K562 (cell line): Measurements from ENCODE around the gene USP32. TPM values are rescaled to one million over a fixed set of nuclear protein-coding genes. Genes with fewer than 3 reads are reported as not detected.
A peak's percentile ranks its signal among the peaks of the same experiment; 100 is the strongest.

Source experiments
- FOXK2 ChIP-seq, 2 experiments: fragments of 450-650 bp; IDR thresholded peaks in 1 of 2; conservative IDR thresholded peaks in 1 of 2; 2 replicates each; pipeline ENCODE4 v1.6.1; 2016; ENCODE audit warnings: low read depth in 2 of 2, mild to moderate bottlenecking in 1 of 2
- KDM2B ChIP-seq: fragments of 250-450 bp; sonication (Bioruptor Pico); IDR thresholded peaks from 2 replicates; pipeline ENCODE4 v1.8.0; 2021; ENCODE audit warnings: mild to moderate bottlenecking, moderate library complexity
- NONO ChIP-seq, 2 experiments: fragments of 200-400 bp in 1 of 2; fragments of 450-650 bp in 1 of 2; formaldehyde crosslinking in 1 of 2; IDR thresholded peaks; 2 replicates each; pipeline ENCODE4 v1.6.1; 2017; ENCODE audit warnings: low read depth in 2 of 2, mild to moderate bottlenecking in 2 of 2, moderate library complexity in 2 of 2, low read length in 1 of 2
- ZBTB11 ChIP-seq, 3 experiments: fragments of 200-800 bp in 1 of 3; fragments of 250-450 bp in 1 of 3; fragments of 450-650 bp in 1 of 3; sonication (Bioruptor Pico) in 1 of 3; sonication (Bioruptor generic) in 1 of 3; formaldehyde crosslinking in 1 of 3; IDR thresholded peaks; 2 replicates each; pipeline versions ENCODE4 v1.6.1 to v1.8.0; 2016 to 2022; ENCODE audit warnings: mild to moderate bottlenecking in 2 of 3, missing genetic modification characterization in 2 of 3, missing compliant biosample characterization in 1 of 3, moderate library complexity in 1 of 3
- polyA plus RNA-seq, 8 experiments: library from polyadenylated mRNA; depleted of rRNA in 4 of 8; stranded (reverse) in 5 of 8; unstranded in 3 of 8; fragments of >200 nt; fragmentation: Nextera tagmentation in 2 of 8; fragmentation: Illumina TruSeq in 1 of 8; extraction: Ambion mirVana in 2 of 8; extraction: Trizol in 1 of 8; gene quantifications; 2 replicates each; pipeline versions ENCODE4 v1.2.1 to v1.2.3, GENCODE V29; 2011 to 2014; ENCODE audit warnings: inconsistent platforms in 1 of 8, missing spikeins in 1 of 8
- total RNA-seq, 7 experiments: library from RNA; depleted of rRNA in 6 of 7; stranded (reverse); fragments of >200 nt in 6 of 7; fragmentation: Illumina TruSeq in 2 of 7; extraction: Trizol in 2 of 7; gene quantifications; 2 replicates each; pipeline versions ENCODE4 v1.2.1 to v1.2.3, GENCODE V29; 2011 to 2021; ENCODE audit warnings: low replicate concordance in 1 of 7
- TF ChIP-seq, protein P1 (sequence below), 2 experiments: fragments of 450-650 bp in 1 of 2; IDR thresholded peaks; 2 replicates each; pipeline ENCODE4 v1.6.1; 2011 to 2017; ENCODE audit warnings: low read depth in 2 of 2, antibody characterized with exemption in 1 of 2, borderline replicate concordance in 1 of 2, low read length in 1 of 2, mild to moderate bottlenecking in 1 of 2, mixed read lengths in 1 of 2; ENCODE audit not compliant: control insufficient read depth in 1 of 2

USP32 gene
- total and polyA plus RNA-seq, 9 of the 15 experiments (the other 6 are each of a cell fraction or from before 2014, with no cell fraction given), result 18.0 to 69.3 (median 47.1) TPM

- TF ChIP-seq, protein P1, sequence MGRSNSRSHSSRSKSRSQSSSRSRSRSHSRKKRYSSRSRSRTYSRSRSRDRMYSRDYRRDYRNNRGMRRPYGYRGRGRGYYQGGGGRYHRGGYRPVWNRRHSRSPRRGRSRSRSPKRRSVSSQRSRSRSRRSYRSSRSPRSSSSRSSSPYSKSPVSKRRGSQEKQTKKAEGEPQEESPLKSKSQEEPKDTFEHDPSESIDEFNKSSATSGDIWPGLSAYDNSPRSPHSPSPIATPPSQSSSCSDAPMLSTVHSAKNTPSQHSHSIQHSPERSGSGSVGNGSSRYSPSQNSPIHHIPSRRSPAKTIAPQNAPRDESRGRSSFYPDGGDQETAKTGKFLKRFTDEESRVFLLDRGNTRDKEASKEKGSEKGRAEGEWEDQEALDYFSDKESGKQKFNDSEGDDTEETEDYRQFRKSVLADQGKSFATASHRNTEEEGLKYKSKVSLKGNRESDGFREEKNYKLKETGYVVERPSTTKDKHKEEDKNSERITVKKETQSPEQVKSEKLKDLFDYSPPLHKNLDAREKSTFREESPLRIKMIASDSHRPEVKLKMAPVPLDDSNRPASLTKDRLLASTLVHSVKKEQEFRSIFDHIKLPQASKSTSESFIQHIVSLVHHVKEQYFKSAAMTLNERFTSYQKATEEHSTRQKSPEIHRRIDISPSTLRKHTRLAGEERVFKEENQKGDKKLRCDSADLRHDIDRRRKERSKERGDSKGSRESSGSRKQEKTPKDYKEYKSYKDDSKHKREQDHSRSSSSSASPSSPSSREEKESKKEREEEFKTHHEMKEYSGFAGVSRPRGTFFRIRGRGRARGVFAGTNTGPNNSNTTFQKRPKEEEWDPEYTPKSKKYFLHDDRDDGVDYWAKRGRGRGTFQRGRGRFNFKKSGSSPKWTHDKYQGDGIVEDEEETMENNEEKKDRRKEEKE (IDR thresholded peaks at IDR 0.05; ENCODE audit: borderline replicate concordance in 1 of 2, control insufficient read depth in 1 of 2, low read depth in 2 of 2, low read length in 1 of 2), result peak in 1 of 2 experiments; percentile 81; a peak in 1 of 4 replicates
- TF ChIP-seq ZBTB11 (CRISPR knock-in tag; IDR thresholded peaks at IDR 0.05) (peak in 1 of 3 experiments; percentile 7; a peak in 1 of 6 replicates), NONO (IDR thresholded peaks at IDR 0.05; ENCODE audit: low read depth in 2 of 2, low read length in 1 of 2) (peak in 1 of 2 experiments; percentile 94; a peak in 2 of 4 replicates), KDM2B (CRISPR knock-in tag) (no peak), FOXK2 (conservative IDR thresholded peaks at IDR 0.05 in 1 of 2, IDR thresholded peaks at IDR 0.05 in 1 of 2; ENCODE audit: low read depth in 2 of 2) (peak in 1 of 2 experiments; percentile 95; a peak in 2 of 4 replicates)
- TF ChIP-seq, all 486 proteins: peak for 7
Observed at GRCh38 chr17:60351012-60351695, 40.8 kb downstream of the USP32 start (continued).
